ENCODE measurements around the gene HUNK.

- TF ChIP-seq RAD21 (IDR thresholded peaks at IDR 0.05 in 1 of 2, conservative IDR thresholded peaks at IDR 0.05 in 1 of 2; ENCODE audit: low read depth in 2 of 2, low read length in 2 of 2): no peak
- TF ChIP-seq TAF1 (IDR thresholded peaks at IDR 0.05; ENCODE audit: low read depth, low read length): no peak
- TF ChIP-seq CHD2 (IDR thresholded peaks at IDR 0.05; ENCODE audit: low read length): no peak
- TF ChIP-seq, protein P1, sequence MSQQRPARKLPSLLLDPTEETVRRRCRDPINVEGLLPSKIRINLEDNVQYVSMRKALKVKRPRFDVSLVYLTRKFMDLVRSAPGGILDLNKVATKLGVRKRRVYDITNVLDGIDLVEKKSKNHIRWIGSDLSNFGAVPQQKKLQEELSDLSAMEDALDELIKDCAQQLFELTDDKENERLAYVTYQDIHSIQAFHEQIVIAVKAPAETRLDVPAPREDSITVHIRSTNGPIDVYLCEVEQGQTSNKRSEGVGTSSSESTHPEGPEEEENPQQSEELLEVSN (IDR thresholded peaks at IDR 0.05): no peak
- no peak for TF ChIP-seq POLR2AphosphoS5 (IDR thresholded peaks at IDR 0.05; ENCODE audit: low read depth, low read length)
- no peak for TF ChIP-seq SUZ12 (IDR thresholded peaks at IDR 0.05; ENCODE audit: low read length)
- TF ChIP-seq EZH2 (IDR thresholded peaks at IDR 0.05; ENCODE audit: low read depth, low read length, severe bottlenecking): no peak
These were observed 16.6 kb downstream of the HUNK start for GRCh38 chr21:31889460-31889859.
